ENCODE measurements around the gene APLF. TPM values are rescaled to one million over a fixed set of nuclear protein-coding genes. Genes with fewer than 3 reads are reported as not detected.

APLF gene
- total and polyA plus RNA-seq, 10 of the 15 experiments (the other 5 are each of a cell fraction or from before 2014, with no cell fraction given), result 0.66 to 2.8 (median 1.8) TPM

DNA sequence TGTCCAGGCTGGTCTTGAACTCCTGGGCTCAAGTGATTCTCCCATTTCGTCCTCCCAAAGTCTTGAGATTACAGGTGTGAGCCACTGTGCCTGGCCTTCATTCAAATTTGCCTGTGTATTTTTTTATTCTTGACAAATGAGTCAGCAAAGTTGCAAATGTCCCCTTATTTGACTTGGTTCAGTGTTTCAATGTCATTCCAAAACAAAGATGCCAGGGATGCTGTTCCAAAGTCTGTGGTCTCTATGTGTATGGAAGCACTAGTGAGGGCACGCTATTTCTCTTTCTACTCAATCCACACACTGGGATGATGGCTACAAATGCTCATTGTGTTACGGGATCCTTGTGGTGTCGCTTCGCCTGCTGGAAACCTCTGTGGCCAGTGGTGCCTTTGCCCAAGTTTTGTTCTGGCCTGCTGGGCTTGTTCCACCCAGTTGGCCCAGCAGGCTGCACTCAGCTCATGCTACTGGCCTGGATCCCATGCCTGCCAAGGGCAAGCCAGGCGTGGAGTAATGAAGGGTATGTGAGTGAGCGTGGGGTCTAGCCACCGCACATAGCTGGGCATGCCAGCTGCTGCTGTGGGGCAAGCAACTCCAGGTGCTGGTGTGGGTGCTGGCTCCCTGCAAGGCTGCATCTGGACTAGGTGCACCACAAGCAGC, 35.9 kb upstream of the APLF start:
- Histone ChIP-seq H4K20me1 (ENCODE audit: control insufficient read depth, insufficient read depth) (no peaks in the 10 kb centered on the region), H3K4me3 (no peak overlapping the region), H3K9ac (ENCODE audit: control insufficient read depth, insufficient read depth, low read length) (no peak overlapping the region), H3K36me3 (ENCODE audit: control insufficient read depth in 2 of 2, insufficient read depth in 2 of 2, low read length in 1 of 2) (no peaks in the 10 kb centered on the region), H3K4me1 (ENCODE audit: control insufficient read depth, insufficient read depth, low read length) (peaks cover 21% of the 10 kb centered on the region), H3K4me2 (ENCODE audit: control insufficient read depth, insufficient read depth) (no peak overlapping the region), H3K79me2 (ENCODE audit: control insufficient read depth, insufficient read depth, low read length) (no peaks in the 10 kb centered on the region), H3K27me3 (replicated peaks in 1 of 2; ENCODE audit: control insufficient read depth in 2 of 2, insufficient read depth in 2 of 2, low read length in 1 of 2) (no peaks in the 10 kb centered on the region), H3K9me3 (replicated peaks; ENCODE audit: control insufficient read depth, insufficient read depth, low read length) (no peaks in the 10 kb centered on the region; the same call in 2 of the 3 replicates), H3K27ac (ENCODE audit: control insufficient read depth, insufficient read depth) (no peak overlapping the region), H2AFZ (ENCODE audit: control insufficient read depth, low read depth, low read length) (no peak overlapping the region)
- POLR2A ChIA-PET, result interaction anchor here (0.8 kb wide), 2 partner anchors 47 to 53 kb away, joined by 3 to 4 read pairs; no protein-coding TSS in a partner anchor
- FAIRE-seq (no peak), DNase-seq (ENCODE audit: low read depth, low spot score) (no peak), ATAC-seq (no peak)
- in situ Hi-C loops (cut with MboI) (loop anchor here (25.0 kb wide), 1 partner anchor 1994 kb away; the partner anchor contains the start of gene MEIS1), intact Hi-C loops (cut with micrococcal nuclease; ENCODE audit: unreplicated experiment) (no loop called here)
- RAD21 ChIA-PET (ENCODE audit: unreplicated experiment), result interaction anchor here (1.0 kb wide), 1 partner anchor 10 kb away, joined by 3 read pairs; no protein-coding TSS in a partner anchor
- CTCF ChIA-PET, result interaction anchor here (1.0 to 8.8 kb wide), 3 partner anchors 9 to 164 kb away, joined by 3 to 91 read pairs (median 3); no protein-coding TSS in a partner anchor
- SMC1A ChIA-PET (ENCODE audit: uncharacterized antibody, unreplicated experiment), result interaction anchor here (1.1 to 11.0 kb wide), 3 partner anchors 9 to 42 kb away, joined by 4 to 200 read pairs (median 140); no protein-coding TSS in a partner anchor
- BruUV-seq (replicated peaks), result no TSS peak
- no peak for TF ChIP-seq IKZF1 (conservative IDR thresholded peaks at IDR 0.05)
- no peak for TF ChIP-seq TAF1 (IDR thresholded peaks at IDR 0.05; ENCODE audit: borderline replicate concordance, low read depth, low read length)
- WGBS (ENCODE audit: insufficient coverage, insufficient replicate concordance, low lambda C conversion rate, missing lambda C conversion rate), result 77% methylated on average over 8 of the region's 8 CpGs

DNA sequence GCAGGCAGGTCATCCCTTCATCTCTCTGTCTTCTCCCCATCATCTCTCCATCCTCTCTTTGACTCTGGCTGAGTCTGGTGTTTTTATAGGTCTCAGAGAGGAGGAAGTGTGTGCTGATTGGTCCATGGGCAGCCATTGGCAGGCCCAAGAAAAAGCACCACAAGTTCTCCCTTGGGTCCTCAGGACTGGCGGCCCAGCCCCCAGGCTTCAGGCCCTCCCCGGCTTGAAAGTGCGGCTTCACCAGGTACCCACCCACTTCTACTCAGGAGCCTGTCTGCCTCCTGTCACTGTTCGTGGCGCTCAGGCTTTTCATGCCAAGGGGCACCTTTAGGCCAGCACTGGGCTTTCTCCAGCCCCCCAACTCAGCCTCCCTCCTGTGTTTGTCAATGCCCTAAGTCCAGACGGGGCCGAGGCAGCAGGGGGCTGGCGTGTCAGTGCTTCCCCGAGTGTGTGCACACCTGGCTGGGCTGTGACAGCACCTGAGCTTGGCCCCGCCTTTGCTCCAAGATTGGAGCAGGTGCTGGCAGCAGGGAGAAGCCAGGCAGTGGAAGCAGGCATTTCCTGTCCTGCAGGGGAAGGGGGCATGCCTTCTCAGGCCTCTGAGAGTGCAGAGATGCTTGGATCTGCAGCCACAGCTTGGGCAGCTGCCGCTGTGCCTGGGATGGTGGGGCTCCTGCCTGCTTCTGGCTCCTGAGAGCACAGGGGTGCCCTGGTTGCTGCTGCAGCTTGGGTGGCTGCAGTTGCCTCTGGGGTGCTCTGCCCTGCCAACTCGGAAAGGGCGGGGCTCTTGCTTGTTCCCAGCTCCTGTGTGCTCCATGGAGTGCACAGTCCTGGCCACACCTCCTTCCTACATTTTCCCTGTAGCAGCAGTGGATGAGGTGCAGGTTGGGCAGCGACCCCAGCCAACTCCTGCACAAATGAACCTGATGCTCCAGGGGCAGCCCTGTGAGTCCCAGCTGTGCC, 34.4 kb upstream of the APLF start:
- Histone ChIP-seq H3K4me1 (ENCODE audit: control insufficient read depth, insufficient read depth, low read length) (peaks cover 14% of the 10 kb centered on the region), H3K9me3 (replicated peaks; ENCODE audit: control insufficient read depth, insufficient read depth, low read length) (no peaks in the 10 kb centered on the region; the same call in 2 of the 3 replicates), H3K4me2 (ENCODE audit: control insufficient read depth, insufficient read depth) (no peak overlapping the region), H3K27ac (ENCODE audit: control insufficient read depth, insufficient read depth) (no peak overlapping the region), H4K20me1 (ENCODE audit: control insufficient read depth, insufficient read depth) (no peaks in the 10 kb centered on the region), H3K4me3 (no peak overlapping the region), H3K79me2 (ENCODE audit: control insufficient read depth, insufficient read depth, low read length) (no peaks in the 10 kb centered on the region), H3K9ac (ENCODE audit: control insufficient read depth, insufficient read depth, low read length) (no peak overlapping the region), H3K27me3 (replicated peaks in 1 of 2; ENCODE audit: control insufficient read depth in 2 of 2, insufficient read depth in 2 of 2, low read length in 1 of 2) (no peaks in the 10 kb centered on the region), H3K36me3 (ENCODE audit: control insufficient read depth in 2 of 2, insufficient read depth in 2 of 2, low read length in 1 of 2) (no peaks in the 10 kb centered on the region), H2AFZ (ENCODE audit: control insufficient read depth, low read depth, low read length) (no peak overlapping the region)
- SMC1A ChIA-PET (ENCODE audit: uncharacterized antibody, unreplicated experiment), result interaction anchor here (1.5 to 11.0 kb wide), 3 partner anchors 7 to 21 kb away, joined by 5 to 200 read pairs (median 140); no protein-coding TSS in a partner anchor
- FAIRE-seq (no peak), ATAC-seq (no peak), DNase-seq (ENCODE audit: low read depth, low spot score) (no peak)
- in situ Hi-C loops (cut with MboI) (loop anchor here (25.0 kb wide), 1 partner anchor 1996 kb away; the partner anchor contains the start of gene MEIS1), intact Hi-C loops (cut with micrococcal nuclease; ENCODE audit: unreplicated experiment) (no loop called here)
- 74% methylated on average over 14 of the region's 14 CpGs for WGBS (ENCODE audit: insufficient coverage, insufficient replicate concordance, low lambda C conversion rate, missing lambda C conversion rate)
- POLR2A ChIA-PET, result no interaction called here
- CTCF ChIA-PET, result no interaction called here
- BruUV-seq (replicated peaks), result no TSS peak
- RAD21 ChIA-PET (ENCODE audit: unreplicated experiment), result no interaction called here
- TF ChIP-seq RCOR1 (conservative IDR thresholded peaks at IDR 0.05; ENCODE audit: low read depth, low read length) (no peak), YBX1 (IDR thresholded peaks at IDR 0.05) (no peak), PML (IDR thresholded peaks at IDR 0.05; ENCODE audit: low read length) (no peak), ZNF274 (IDR thresholded peaks at IDR 0.05; ENCODE audit: insufficient read depth, insufficient read length) (no peak)
- TF ChIP-seq, protein P1, sequence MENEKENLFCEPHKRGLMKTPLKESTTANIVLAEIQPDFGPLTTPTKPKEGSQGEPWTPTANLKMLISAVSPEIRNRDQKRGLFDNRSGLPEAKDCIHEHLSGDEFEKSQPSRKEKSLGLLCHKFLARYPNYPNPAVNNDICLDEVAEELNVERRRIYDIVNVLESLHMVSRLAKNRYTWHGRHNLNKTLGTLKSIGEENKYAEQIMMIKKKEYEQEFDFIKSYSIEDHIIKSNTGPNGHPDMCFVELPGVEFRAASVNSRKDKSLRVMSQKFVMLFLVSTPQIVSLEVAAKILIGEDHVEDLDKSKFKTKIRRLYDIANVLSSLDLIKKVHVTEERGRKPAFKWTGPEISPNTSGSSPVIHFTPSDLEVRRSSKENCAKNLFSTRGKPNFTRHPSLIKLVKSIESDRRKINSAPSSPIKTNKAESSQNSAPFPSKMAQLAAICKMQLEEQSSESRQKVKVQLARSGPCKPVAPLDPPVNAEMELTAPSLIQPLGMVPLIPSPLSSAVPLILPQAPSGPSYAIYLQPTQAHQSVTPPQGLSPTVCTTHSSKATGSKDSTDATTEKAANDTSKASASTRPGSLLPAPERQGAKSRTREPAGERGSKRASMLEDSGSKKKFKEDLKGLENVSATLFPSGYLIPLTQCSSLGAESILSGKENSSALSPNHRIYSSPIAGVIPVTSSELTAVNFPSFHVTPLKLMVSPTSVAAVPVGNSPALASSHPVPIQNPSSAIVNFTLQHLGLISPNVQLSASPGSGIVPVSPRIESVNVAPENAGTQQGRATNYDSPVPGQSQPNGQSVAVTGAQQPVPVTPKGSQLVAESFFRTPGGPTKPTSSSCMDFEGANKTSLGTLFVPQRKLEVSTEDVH (IDR thresholded peaks at IDR 0.05; ENCODE audit: low read depth, partially characterized antibody), result no peak
- TF ChIP-seq, protein P2, sequence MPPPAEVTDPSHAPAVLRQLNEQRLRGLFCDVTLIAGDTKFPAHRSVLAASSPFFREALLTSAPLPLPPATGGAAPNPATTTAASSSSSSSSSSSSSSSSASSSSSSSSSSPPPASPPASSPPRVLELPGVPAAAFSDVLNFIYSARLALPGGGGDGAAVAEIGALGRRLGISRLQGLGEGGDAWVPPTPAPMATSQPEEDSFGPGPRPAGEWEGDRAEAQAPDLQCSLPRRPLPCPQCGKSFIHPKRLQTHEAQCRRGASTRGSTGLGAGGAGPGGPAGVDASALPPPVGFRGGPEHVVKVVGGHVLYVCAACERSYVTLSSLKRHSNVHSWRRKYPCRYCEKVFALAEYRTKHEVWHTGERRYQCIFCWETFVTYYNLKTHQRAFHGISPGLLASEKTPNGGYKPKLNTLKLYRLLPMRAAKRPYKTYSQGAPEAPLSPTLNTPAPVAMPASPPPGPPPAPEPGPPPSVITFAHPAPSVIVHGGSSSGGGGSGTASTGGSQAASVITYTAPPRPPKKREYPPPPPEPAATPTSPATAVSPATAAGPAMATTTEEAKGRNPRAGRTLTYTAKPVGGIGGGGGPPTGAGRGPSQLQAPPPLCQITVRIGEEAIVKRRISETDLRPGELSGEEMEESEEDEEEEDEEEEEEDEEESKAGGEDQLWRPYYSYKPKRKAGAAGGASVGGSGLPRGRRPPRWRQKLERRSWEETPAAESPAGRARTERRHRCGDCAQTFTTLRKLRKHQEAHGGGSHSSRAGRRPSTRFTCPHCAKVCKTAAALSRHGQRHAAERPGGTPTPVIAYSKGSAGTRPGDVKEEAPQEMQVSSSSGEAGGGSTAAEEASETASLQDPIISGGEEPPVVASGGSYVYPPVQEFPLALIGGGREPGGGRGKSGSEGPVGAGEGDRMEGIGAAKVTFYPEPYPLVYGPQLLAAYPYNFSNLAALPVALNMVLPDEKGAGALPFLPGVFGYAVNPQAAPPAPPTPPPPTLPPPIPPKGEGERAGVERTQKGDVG (CRISPR knock-in tag; IDR thresholded peaks at IDR 0.05), result no peak

All from GM12878 (cell line).